ENCODE measurements around the gene SLC37A1.

The SLC37A1 gene

DNA sequence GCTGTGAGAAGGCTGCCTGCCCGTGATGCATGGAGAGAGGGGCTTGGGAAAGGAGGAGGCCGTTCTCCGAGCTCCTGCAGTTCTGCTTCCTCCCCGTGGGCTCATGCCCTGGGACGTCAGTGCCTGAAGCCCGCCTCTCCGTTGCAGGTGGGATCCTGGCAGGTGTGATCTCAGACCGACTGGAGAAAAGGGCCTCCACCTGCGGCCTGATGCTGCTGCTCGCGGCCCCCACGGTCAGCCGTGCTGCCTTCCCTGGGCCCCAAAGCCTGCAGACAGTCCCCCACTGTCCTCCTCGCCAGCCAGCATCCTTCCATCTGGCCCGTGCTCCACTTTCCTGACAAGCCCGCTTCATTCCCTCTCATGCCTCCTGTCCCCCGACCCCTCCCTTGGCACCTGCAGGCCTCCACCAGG, 50.9 kb downstream of the SLC37A1 start:
- DNase-seq = no peak

DNA sequence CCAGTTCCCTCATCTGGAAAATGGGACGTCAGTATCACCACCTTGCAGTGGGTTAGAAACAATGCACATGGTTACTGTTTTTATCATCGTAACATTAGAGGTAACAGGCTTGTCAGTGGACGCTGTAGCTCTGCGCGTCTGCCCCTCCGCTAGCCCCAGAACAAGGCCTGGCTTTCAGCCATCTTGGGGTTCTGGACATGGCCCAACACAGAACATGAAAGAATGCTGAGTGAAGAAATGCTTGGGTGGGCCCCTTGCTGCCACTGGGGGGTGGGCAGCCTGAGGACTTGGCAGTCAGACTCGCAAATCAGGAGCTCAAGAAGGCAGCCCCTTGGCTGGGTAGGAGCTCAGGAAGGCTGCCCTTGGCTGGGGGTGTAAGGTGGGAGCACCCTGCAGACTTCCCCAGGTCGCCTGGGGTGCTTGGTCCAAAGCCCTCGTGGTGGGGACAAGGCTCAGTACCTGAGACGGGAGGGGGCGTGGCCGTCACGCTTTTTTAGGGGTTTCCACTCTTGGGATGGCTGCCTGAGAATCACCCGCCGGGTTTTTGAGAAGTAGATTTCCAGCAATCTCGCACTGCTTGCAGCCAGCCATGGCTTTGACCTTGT, 51.7 kb downstream of the SLC37A1 start:
- no peak for DNase-seq

DNA sequence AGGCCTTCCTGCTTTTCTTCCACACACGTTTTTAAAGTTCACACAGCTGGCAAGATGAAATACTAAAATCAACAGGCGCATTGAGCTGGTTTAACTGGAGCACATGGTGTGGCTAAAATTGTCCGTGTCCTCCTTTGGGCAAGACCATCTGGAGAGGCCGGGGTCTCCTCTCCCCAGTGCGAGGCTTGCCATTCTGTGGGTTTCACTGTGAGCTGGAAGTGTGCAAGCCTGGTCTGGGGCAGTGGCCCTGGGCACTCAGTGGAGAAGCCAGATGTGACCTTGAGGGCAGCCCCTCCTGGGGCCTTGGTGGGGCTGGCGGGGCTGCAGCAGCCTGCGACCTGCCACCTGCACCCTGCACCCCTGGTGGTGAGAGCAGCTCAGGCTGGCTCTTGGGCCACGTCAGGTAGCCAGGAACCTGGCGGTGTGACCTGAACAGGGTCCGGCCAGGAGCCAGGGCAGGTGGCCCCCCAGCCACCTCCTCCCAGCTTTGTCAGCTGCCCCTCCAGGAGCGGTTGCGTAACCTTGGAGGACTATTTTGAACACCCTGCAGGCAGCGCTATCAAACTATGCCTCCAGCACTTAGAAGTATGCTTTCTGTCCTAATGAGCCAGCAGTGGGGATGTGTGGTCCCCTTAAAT, 52.4 kb downstream of the SLC37A1 start:
- DNase-seq = no peak

DNA sequence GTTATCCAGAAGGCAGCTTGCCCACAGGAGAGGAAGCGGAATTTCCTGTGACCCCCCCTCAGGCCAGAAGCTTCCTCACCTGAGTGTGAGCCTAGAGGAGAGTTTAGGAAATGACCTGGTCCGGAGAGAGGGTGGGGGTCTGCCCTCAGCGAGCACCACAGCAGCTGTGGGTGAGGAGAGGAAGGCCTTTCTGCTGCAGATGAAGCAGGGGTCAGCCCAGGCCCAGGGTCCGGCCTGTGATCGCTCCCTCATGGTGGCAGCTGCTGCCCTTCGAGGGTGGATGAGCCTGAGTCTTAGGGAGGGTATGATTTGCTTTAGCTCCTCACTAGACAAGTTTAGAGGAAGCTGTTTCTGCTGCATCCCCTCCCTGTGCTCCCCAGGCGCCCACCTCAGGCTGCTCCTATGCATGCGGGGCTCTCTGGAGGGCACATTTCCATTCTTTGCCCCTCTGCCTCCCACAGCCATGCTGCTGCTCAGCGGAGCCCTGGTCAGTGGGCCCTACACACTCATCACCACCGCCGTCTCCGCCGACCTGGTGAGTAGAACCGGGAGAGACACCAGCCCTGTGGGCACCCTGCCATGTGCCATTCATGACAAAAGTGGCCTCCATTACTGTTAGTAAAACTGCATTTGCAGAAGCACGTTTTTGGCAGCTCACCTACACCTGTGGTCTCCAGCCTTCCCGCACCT, 53.0 kb downstream of the SLC37A1 start:
- DNase-seq = no peak

DNA sequence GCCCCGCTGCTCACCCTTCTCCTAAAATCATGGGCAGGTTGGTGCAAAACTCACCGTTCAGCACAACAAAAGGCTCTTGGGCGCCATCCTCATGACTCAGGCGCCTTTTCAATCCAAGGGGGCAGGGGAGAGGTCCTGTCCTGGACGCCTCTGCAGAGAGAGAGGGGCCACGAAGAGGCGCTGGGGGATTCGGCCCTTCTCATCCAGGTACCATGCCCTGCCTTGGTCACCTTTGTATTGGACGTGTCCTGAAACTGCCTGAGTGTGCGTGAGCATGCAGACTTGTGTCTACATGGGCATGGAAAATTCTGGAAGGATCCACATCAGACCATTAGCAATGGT, 53.5 kb downstream of the SLC37A1 start:
- DNase-seq = no peak

DNA sequence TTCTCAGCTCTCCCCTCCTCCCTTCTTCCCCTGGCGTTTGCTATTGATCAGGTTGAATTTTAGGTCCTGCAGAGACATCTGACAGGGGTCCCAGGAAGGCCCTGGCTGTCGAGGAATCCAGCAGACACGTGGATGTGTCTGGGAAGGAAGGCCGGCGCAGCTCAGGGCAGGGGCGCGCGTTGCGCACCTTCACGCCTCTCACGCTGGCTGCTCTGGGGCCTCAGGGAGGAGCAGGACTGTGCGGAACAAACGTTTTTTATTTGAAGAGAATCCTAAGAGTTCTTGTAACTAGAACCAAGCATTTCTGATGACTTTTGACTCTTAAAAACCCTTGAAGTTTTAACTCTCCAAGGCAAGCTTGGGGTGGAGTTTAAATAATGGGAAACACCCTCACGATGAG, 54.2 kb downstream of the SLC37A1 start:
- DNase-seq = no peak

DNA sequence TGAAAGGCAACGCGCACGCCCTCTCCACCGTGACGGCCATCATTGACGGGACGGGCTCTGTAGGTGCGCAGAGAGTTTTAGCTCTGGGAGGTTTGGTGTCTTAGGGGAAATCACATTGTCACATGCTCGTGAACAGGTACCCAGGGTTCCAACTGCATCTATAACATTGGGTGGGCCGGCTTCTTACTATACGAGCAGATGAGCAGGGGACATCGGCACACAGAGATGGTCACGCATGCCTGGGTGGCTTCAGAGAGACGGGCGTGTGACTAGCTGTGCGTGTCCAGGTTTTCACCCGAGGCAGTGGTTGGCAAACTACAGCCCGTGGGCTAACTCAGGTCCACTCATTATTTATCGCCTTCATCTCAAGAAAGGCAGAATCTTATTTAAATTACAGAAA, 54.7 kb downstream of the SLC37A1 start:
- DNase-seq = no peak

DNA sequence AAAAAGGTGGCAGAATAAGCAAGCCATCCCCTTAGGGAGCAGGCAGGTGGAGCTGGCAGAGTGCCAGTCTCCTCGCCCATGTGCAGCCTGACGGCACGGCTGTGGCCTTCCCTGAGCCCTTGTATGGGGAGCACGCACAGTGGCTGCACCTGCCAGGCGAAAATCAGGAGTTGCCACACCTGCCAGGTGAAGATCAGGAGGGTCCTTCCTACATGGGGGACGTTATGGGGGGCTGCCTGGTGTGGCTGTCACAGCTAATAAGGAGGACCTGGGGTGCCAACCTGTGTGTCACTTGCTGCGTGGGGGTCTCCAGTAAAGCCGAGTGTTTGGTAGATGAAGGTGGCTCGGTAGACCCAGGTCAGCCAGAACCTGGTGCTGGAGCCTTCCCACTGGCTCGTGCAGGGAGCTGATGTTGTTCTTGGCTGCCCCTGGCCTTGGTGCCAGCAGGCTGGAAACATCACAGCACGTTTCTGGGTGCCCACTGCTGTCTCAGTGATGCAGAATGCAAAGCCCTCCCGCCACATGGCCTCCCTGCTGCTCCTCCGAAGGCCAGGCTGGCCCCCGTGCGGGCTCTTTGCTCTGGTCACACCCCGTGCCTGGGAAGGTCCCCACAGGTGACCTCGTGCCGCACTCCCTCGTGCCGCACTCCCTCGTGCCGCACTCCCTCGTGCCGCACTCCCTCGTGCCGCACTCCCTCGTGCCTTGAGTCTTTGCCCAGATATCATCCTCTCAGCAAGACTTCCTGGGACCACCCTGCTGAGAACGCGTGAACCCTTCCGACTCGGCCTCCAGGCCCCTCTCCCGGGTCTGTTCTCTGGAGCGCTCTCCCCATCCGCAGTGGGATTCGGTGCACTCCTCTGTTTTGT, 55.4 kb downstream of the SLC37A1 start:
- no peak for DNase-seq

DNA sequence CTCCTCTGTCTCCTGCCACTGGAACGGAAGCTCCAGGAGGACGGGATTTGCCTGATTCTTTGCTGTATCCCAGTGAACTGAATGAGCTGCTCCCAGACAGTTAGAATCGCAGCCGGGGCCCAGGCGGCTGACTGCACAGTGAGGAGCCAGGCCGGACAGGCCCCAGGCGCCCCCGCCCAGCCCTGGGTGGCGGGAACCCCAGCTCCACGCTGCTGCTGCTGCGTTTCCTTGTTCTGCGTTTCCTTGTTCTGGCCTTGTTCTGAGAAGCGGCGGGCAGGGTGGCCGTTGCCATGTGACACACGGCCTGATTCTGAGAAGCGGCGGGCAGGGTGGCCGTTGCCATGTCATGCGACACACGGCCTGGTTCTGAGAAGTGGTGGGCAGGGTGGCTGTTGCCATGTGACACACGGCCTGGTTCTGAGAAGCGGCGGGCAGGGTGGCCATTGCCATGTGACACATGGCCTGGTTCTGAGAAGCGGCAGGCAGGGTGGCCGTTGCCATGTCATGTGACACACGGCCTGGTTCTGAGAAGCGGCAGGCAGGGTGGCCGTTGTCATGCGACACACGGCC, 56.2 kb downstream of the SLC37A1 start:
- no peak for DNase-seq

DNA sequence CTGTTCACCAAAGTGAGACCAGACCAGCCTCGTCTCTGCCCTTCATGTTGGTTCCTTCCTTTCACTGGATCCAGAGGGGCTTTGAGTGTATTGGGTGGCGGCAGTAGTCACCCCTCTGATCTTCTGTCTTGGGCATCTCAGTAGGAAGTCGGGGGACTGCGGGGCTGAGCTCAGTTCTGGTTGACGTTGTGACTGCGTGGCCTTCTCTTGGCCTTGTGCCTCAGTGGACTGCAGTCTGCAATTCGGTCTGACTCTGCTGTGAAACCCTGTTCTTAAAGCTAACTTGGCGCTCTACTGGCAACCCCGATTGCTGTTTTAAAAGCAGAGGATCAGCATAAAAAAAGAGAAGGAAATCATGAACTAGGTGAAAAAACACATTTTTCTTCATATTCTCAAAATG, 56.7 kb downstream of the SLC37A1 start:
- DNase-seq = no peak

DNA sequence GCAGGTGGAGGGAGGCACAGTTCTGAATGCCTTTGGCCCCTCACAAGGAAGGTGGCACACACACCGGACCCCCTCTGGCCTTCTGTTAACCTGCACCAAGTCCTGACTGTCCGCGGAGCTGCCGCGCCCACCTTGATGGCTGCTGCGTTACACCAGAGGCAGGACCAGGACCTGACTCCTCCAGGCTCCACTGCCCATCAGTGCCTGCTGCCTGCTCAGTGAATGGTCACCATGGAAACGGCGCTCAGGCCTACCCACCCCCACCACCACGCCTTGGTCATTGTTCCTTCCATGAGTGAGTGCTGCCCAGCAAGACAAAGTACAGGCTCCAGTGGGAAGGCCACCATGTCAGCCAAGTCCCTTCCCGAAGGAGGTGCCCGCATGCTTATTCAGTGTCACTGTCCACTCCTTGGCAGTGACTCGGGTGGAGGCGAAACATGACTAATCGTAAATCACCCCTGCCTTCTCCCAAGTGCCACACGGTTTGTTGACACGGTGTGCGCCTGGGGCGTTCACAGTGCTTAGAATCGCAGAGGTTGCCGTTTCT, 57.3 kb downstream of the SLC37A1 start:
- DNase-seq = no peak

DNA sequence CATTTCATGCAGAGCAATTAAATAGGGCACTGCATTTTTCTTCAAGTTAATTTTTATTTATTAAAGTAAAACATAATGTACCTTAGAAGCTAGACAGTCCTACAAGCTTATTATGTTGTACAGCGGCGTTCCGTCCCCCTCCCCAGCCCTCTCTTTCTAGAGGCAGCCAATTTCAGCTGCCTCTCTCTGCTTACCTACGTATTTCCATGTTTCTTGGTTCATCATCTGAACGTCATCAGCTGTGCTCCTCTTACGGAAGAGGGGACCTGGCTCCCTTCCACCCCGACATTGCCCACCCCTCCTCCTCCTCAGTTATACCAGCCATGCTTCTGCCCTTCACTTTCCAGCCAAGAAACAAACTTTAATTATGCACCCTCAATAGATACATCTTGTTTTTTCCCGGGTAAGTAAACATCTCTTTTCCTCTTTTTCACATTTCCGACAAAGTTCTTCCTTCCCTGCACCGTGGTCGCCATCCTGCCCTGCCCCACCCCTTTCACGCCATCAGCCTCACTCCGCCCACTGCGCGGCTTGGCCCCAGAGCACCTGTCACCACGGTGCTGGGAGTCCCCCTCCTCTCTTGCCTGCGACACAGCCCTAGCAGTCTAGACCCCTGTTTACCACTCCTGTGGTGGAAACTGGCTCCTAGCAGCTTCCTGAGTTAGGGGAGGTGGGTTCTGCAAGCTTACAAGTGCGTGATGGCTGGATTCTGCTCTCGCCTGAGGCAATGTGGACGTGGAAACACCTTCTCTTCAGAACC, 57.9 kb downstream of the SLC37A1 start:
- no peak for DNase-seq

DNA sequence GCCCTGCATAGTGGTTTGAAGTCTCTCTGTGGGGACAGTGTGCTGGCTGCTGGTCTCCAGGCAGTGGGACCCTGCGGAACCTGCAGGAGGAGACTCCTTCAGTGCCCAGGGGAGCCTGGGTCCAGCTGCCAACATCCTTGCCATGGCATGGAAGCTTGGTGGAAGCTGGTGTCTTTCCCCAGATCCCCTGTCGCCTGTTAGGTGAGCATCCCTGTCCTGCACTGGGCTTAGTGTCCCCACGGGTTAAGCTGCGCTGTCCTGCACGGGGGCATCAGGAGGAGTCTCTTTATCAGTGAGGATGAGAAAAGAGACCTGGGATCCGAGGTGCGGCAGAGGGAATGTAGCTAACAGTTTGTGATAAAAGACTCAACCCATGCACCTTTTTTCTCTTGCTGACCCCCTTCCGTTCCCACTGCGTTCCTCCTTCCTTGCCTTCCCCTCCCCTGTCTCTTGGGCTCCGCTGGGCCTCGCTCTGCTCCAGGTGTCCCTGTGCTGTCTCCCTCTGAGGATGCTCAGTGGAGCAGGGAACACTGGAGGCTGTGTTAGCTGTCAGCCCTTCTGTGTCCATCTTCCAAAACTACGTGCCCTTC, 59.3 kb downstream of the SLC37A1 start:
- no peak for DNase-seq

DNA sequence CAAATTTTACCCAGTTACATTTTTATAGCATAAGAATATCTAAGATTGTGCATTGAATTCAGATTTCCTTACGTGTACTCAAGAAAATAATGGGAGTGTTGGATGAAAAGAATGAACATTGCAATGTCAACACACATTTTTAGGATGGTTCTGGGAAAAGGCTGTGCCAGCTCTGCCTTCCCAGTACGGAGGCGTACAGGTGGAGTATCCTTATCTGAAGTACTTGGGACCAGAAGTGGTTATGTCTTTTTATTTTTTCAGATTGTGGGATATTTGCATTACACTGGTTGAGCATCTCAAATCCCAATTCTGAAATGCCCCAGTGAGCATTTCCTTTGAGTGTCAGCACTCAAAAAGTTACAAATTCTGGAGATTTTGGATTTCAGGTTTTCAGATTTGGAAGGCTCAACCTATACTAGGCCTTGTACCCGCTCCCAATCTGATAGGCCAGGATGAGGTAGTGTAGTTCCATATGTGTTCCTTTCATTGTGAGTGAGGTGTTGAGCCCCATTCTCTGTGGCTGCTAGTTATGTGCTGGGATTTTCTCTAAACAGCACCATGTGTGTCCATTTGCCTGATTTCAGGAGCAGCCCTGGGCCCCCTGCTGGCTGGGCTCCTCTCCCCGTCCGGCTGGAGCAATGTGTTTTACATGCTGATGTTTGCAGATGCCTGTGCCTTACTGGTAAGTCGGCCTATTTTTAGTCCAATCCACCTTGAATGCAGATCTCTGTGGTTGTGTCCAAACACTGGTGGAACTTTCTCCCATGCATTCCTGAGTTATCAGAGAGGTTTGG, 60.8 kb downstream of the SLC37A1 start:
- DNase-seq = no peak

DNA sequence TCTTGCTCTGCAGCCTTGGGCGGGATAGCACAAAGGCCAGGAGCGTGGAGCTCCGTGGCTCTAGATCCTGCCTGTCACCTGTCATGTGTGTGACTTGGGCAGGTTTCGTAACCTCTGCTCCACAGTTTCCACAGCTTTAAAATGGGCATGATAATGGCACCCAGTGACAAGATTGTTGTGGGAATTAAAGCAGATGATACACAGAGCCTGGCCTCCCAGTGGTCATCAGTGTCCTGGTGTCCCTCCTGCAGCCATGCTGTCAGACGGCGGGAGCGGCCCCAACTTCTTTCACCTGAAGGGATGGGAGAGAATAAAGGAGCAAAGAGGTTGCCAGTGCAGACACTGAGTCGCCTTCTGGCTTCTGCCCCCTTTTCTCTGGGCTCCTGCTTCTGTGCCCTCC, 61.5 kb downstream of the SLC37A1 start:
- no peak for DNase-seq

DNA sequence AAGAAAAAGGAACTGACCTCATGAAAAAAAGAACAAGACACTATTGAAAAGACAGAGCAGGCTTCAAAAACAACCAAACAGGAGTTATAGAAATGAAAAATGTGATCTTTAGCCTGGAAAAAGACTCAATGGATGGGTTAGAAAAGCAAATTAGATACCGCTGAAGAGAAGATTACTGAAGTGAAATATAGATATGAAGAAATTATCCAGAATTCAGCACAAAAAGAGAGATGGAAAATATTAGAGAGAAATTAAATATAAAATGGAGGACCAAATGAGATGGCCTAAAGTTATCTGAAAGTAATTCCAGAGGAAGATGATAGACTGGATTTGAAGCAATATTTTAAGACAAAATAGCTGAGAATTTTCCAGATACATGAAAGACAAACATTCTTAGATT, 63.0 kb downstream of the SLC37A1 start:
- no peak for DNase-seq

DNA sequence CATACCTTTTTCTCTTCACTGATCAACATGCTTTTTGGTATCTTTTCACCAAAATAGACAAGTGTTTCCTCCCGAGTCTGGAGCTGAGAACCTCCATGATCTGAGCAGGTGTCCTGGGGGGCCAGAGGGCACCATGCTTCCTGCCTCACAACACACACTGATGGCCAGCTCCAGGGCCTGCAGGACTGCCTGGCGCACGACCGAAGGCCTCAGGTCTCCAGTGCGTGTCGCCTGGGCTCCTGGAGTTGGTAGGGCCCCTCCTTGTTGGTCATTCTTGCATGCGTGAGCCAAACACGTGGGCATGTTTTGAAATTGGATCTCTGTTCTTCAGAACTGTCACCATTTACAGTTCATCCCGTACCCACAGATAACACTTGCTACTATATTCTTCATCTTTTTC, 64.4 kb downstream of the SLC37A1 start:
- DNase-seq = no peak

DNA sequence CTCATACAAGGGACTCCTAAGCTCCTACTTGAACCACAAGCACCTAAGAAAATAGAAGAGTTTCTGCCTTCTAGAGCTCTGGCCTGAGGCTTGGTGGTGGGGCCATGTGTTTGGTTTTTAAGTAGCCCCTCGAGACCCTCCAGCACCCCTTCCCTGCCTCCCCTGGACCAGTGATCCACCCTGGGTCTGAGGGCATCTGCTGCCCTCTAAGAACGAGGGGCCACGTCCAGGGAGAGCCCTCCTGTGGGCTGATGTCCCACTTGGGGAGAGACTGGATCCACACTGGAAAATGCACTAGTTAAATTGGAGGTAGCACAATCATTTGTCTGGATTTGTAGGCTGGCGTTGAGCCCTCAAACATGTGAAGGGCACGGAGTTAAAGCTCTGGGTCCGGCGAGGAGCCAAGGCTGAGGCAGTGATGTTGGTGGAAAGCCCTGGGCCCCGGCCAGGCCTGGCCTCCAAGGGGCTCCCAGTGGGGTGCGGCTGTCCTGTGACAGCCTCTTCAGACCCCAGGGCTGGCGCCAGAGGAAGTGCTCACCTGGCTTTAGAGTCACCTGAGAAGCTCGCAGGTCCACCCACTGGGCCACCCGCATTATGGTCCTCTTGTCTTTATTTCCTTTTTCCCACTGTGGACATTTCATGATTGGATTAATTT, 65.2 kb downstream of the SLC37A1 start:
- DNase-seq = no peak

DNA sequence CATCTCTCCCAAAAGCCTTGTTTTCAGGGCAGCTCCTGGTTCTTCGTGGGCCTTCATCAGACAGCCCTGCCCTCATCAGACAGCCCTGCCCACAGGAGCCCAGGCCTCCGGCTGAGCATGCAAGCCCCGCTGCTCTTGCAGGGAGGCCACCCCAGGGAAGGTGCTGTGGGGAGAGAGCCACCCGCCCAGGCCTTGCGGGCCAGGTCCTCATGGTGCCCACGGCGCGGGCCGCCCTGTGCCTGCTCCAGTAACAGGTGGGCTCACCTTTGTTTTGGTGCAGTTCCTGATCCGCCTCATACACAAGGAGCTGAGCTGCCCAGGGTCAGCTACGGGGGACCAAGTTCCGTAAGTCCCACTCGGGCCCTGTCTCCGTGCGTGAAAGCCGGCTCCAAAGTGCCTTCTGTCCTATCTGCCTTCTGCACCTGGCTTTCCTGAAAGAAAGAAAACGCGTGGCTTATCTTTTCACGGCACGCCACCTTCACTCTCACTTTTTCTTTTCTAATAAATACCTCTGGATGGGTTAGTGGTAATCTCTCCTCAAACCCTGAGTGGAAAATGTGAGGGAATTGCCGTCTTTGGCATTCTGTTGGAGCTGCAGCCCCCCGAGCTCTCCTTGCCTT, 65.9 kb downstream of the SLC37A1 start:
- DNase-seq = no peak

Data from CD4-positive, alpha-beta T cell treated with Interleukin-12 subunit alpha and Interleukin-12 subunit beta, for 1 hour (primary cell).